Measurements from ENCODE around the gene SNAPC4. TPM values are rescaled to one million over a fixed set of nuclear protein-coding genes. Genes with fewer than 3 reads are reported as not detected.

SNAPC4 gene
- total and polyA plus RNA-seq, 2 of the 8 experiments (the other 6 are each of a cell fraction or from before 2014, with no cell fraction given): 6.9 to 18.1 TPM

GRCh38 chr9:136445799-136446198, 45.8 kb upstream of the SNAPC4 start (continued):
- TF ChIP-seq NANOG (IDR thresholded peaks at IDR 0.05; ENCODE audit: insufficient read depth, low read depth, low read length, poor library complexity, severe bottlenecking): no peak
- no peak for TF ChIP-seq BCL11A (IDR thresholded peaks at IDR 0.05; ENCODE audit: low read depth in 2 of 2, low read length in 2 of 2)
- no peak for TF ChIP-seq SAP30 (IDR thresholded peaks at IDR 0.05; ENCODE audit: insufficient read depth, insufficient replicate concordance, low read length)
- no peak for TF ChIP-seq SIN3A (conservative IDR thresholded peaks at IDR 0.05 in 1 of 2, IDR thresholded peaks at IDR 0.05 in 1 of 2; ENCODE audit: low read depth in 1 of 2, low read length in 2 of 2)
